Spleen (tissue), 11 donors: Measurements from ENCODE around the gene SETD1A. TPM values are rescaled to one million over a fixed set of nuclear protein-coding genes. Genes with fewer than 3 reads are reported as not detected.

Experiments used
- DNase-seq: peaks from one replicate; pipeline ENCODE4 v3.0.0-alpha.2; 2020
- H3K27ac ChIP-seq, 8 donors: fragments of 200-600 bp; sonication (generic) in 7 of 8; 1 replicate in 4 of 8; 2 replicates in 4 of 8; pipeline versions ENCODE4 v1.5.0 to v1.8.0; 2016 to 2021; ENCODE audit warnings: inconsistent platforms in 4 of 8, mild to moderate bottlenecking in 4 of 8, moderate library complexity in 1 of 8
- H3K27me3 ChIP-seq, 7 donors: fragments of 200-600 bp; sonication (generic) in 6 of 7; replicated peaks in 1 of 7; 1 replicate in 4 of 7; 2 replicates in 3 of 7; pipeline versions ENCODE4 v1.5.0 to v1.8.0; 2016 to 2021; ENCODE audit warnings: inconsistent platforms in 3 of 7, mild to moderate bottlenecking in 1 of 7
- H3K36me3 ChIP-seq, 6 donors: fragments of 200-600 bp; sonication (generic) in 5 of 6; 1 replicate in 4 of 6; 2 replicates in 2 of 6; pipeline versions ENCODE4 v1.5.0 to v1.8.0; 2016 to 2021; ENCODE audit warnings: inconsistent platforms in 2 of 6
- H3K4me1 ChIP-seq, 6 donors: fragments of 200-600 bp; sonication (generic) in 5 of 6; 1 replicate in 3 of 6; 2 replicates in 3 of 6; pipeline versions ENCODE4 v1.5.0 to v1.8.0; 2016 to 2021; ENCODE audit warnings: inconsistent platforms in 3 of 6
- H3K4me3 ChIP-seq, 8 donors: fragments of 200-600 bp; sonication (generic) in 7 of 8; 1 replicate in 4 of 8; 2 replicates in 4 of 8; pipeline versions ENCODE4 v1.5.0 to v1.8.0; 2016 to 2021; ENCODE audit warnings: inconsistent platforms in 4 of 8, mild to moderate bottlenecking in 4 of 8, moderate library complexity in 2 of 8
- H3K9me3 ChIP-seq, 8 donors: fragments of 200-600 bp; sonication (generic) in 7 of 8; 1 replicate in 4 of 8; 2 replicates in 4 of 8; pipeline versions ENCODE4 v1.5.0 to v1.8.0; 2016 to 2021; ENCODE audit warnings: inconsistent platforms in 4 of 8
- CTCF ChIP-seq, 11 experiments: fragments of 200-600 bp in 7 of 11; fragments of 450-650 bp in 4 of 11; sonication (generic) in 4 of 11; IDR thresholded peaks in 8 of 11; conservative IDR thresholded peaks in 3 of 11; 1 replicate in 7 of 11; 2 replicates in 4 of 11; pipeline versions ENCODE4 v1.4.0 to v1.8.0; 2016 to 2021; ENCODE audit warnings: antibody characterized with exemption in 11 of 11, inconsistent platforms in 4 of 11, mild to moderate bottlenecking in 1 of 11
- POLR2A ChIP-seq, 3 donors: fragments of 450-650 bp; IDR thresholded peaks; one replicate each; pipeline ENCODE4 v1.5.1; 2017; ENCODE audit warnings: antibody characterized with exemption in 3 of 3, mild to moderate bottlenecking in 1 of 3
- POLR2AphosphoS5 ChIP-seq, 3 donors: sonication (generic); formaldehyde crosslinking; IDR thresholded peaks; one replicate each; pipeline ENCODE4 v1.5.1; 2017; ENCODE audit warnings: antibody characterized with exemption in 3 of 3
- WGBS, 5 donors: extraction: QIAGEN DNeasy Blood & Tissue Kit in 3 of 5; methylation state at CpG; one replicate each; pipeline versions ENCODE4 v1.1.5 to v1.1.7; 2013 to 2018; 5-methylcytosine and 5-hydroxymethylcytosine counted together
- intact Hi-C: fragments of 100-400 bp; cut with DNase I; formaldehyde crosslinking; loops from one replicate; pipeline ENCODE4 v1.15.0; 2023; ENCODE audit warnings: low total_unique reads
- polyA plus RNA-seq, 3 donors: library from polyadenylated mRNA; stranded (reverse); fragments of 200-250 nt; gene quantifications; one replicate each; pipeline ENCODE4 v1.2.1, GENCODE V29; 2013
- small RNA-seq, 4 donors: library from RNA; depleted of rRNA; stranded (forward); fragments of <200 nt; gene quantifications; one replicate each; pipeline ENCODE3, GENCODE V24; 2016
- total RNA-seq, 7 donors: library from RNA; depleted of rRNA in 3 of 7; stranded (reverse); fragments of >200 nt in 3 of 7; fragmentation: NEBNext Ultra II Directional in 4 of 7; extraction: Animal tissue kit (Norgen Biotek cat#: 25700) in 4 of 7; gene quantifications; one replicate each; pipeline versions ENCODE4 v1.1.0 to v1.2.1, GENCODE V29; 2016 to 2021
- donor health status: healthy with polysubstance abuse.
- donor health status: DM: no; HTN: no; CAD: no; lungs with moderate emphysema.
- donor health status: DM: no; HTN: no; CAD: no.
- donor health status: Bipolar disorder and iron deficiency.
- donor health status: healthy.
- donor health status: DM: no; HTN: no; CAD: no.
- donor health status: DM: yes; HTN: yes; CAD: no.

SETD1A gene
- total and polyA plus RNA-seq, 10 donors: 4.8 to 24.9 (median 14.7) TPM

- Histone ChIP-seq H3K36me3 (peaks cover 0 to 47% (median 29%) of the 10 kb centered on the region in 6 donors), H3K4me1 (peaks cover 17 to 52% (median 34%) of the 10 kb centered on the region in 6 donors), H3K9me3 (no peaks in the 10 kb centered on the region), H3K27ac (peak overlapping the region; percentile 94 to 99 (median 97)), H3K4me3 (peak overlapping the region; percentile 74 to 100 (median 98)), H3K27me3 (no peaks in the 10 kb centered on the region)
- 0 to 2% (median 1%) methylated on average over 37 to 47 of the region's 47 CpGs for WGBS, 5 donors
- TF ChIP-seq POLR2A (IDR thresholded peaks at IDR 0.05) (no peak), POLR2AphosphoS5 (IDR thresholded peaks at IDR 0.05) (peak; percentile 75 to 88 (median 83)), CTCF (IDR thresholded peaks at IDR 0.05 in 8 of 11, conservative IDR thresholded peaks at IDR 0.05 in 3 of 11) (peak in 1 of 11 experiments; percentile 7)
- DNase-seq: peak; percentile 97
- intact Hi-C loops: loop anchor here (2.0 kb wide), 1 partner anchor 41 kb away; the partner anchor contains the start of genes ZNF646 and ZNF668
Observed at GRCh38 chr16:31033709-31034492, 76.3 kb downstream of the SETD1A start.

Small RNA genes lying within 50 kb of the gene (small RNA-seq; reads per million reads assigned to genes)
- gene AC135048.1: 0 reads per million in 4 donors

Other genes starting within 250 kb of the SETD1A start
- gene PHKG2, start 209.3 kb upstream of the SETD1A start, total RNA-seq: 10 to 100 TPM; 28.5 to 36.7 (median 34.0) TPM
- gene PHKG2, start 209.3 kb upstream of the SETD1A start, polyA plus RNA-seq: 10 to 100 TPM; 30.3 to 51.6 (median 42.8) TPM
- gene CFAP119, start 195.7 kb upstream of the SETD1A start, total RNA-seq: 1 to 10 TPM; 3.1 to 7.2 (median 4.1) TPM
- 10 to 100 TPM in 1 of 3 donors, 1 to 10 TPM in 2; 8.2 to 15.5 (median 8.3) TPM for gene CFAP119, start 195.7 kb upstream of the SETD1A start, polyA plus RNA-seq
- 100 to 1,000 TPM in 2 of 7 donors, 10 to 100 TPM in 5; 65.9 to 111 (median 88.8) TPM for gene RNF40, start 195.4 kb upstream of the SETD1A start, total RNA-seq
- gene RNF40, start 195.4 kb upstream of the SETD1A start, polyA plus RNA-seq: 10 to 100 TPM; 38.1 to 63.9 (median 50.0) TPM
- 10 to 100 TPM in 5 of 7 donors, 1 to 10 TPM in 2; 7.6 to 13.9 (median 12.5) TPM for gene ZNF629, start 170.5 kb upstream of the SETD1A start, total RNA-seq
- 1 to 10 TPM; 1.3 to 3.1 (median 1.7) TPM for gene ZNF629, start 170.5 kb upstream of the SETD1A start, polyA plus RNA-seq
- 10 to 100 TPM; 15.5 to 24.3 (median 21.6) TPM for gene BCL7C, start 63.7 kb upstream of the SETD1A start, total RNA-seq
- gene BCL7C, start 63.7 kb upstream of the SETD1A start, polyA plus RNA-seq: 10 to 100 TPM; 35.6 to 38.7 (median 37.8) TPM
- gene CTF1, start 61.1 kb upstream of the SETD1A start, total RNA-seq: 1 to 10 TPM in 5 of 7 donors, under 1 TPM in 1, not detected in 1; 0.68 to 3.3 (median 1.4) TPM
- gene CTF1, start 61.1 kb upstream of the SETD1A start, polyA plus RNA-seq: 1 to 10 TPM in 2 of 3 donors, under 1 TPM in 1; 0.61 to 1.3 (median 1.1) TPM
- 10 to 100 TPM; 12.4 to 21.0 (median 17.8) TPM for gene FBXL19, start 34.2 kb upstream of the SETD1A start, total RNA-seq
- 10 to 100 TPM in 1 of 3 donors, 1 to 10 TPM in 2; 4.3 to 24.7 (median 5.5) TPM for gene FBXL19, start 34.2 kb upstream of the SETD1A start, polyA plus RNA-seq
- gene ORAI3, start 8.7 kb upstream of the SETD1A start, total RNA-seq: 10 to 100 TPM; 20.7 to 44.8 (median 29.8) TPM
- 10 to 100 TPM; 22.2 to 26.2 (median 22.5) TPM for gene ORAI3, start 8.7 kb upstream of the SETD1A start, polyA plus RNA-seq
- gene HSD3B7, start 27.5 kb downstream of the SETD1A start, total RNA-seq: 10 to 100 TPM; 11.0 to 24.5 (median 18.6) TPM
- gene HSD3B7, start 27.5 kb downstream of the SETD1A start, polyA plus RNA-seq: 10 to 100 TPM in 1 of 3 donors, 1 to 10 TPM in 2; 5.3 to 19.4 (median 6.7) TPM
- 1 to 10 TPM in 5 of 7 donors, under 1 TPM in 2; 0.46 to 4.2 (median 1.8) TPM for gene STX1B, start 52.9 kb downstream of the SETD1A start, total RNA-seq
- gene STX1B, start 52.9 kb downstream of the SETD1A start, polyA plus RNA-seq: 1 to 10 TPM in 1 of 3 donors, under 1 TPM in 2; 0.29 to 1.2 (median 0.43) TPM
- gene STX4, start 75.8 kb downstream of the SETD1A start, total RNA-seq: 100 to 1,000 TPM in 2 of 7 donors, 10 to 100 TPM in 5; 54.0 to 118 (median 75.7) TPM
- gene STX4, start 75.8 kb downstream of the SETD1A start, polyA plus RNA-seq: 100 to 1,000 TPM in 2 of 3 donors, 10 to 100 TPM in 1; 55.3 to 135 (median 131) TPM
- 10 to 100 TPM in 3 of 7 donors, 1 to 10 TPM in 4; 8.9 to 12.5 (median 9.2) TPM for gene ZNF668, start 116.5 kb downstream of the SETD1A start, total RNA-seq
- 1 to 10 TPM; 6.2 to 9.8 (median 6.4) TPM for gene ZNF668, start 116.5 kb downstream of the SETD1A start, polyA plus RNA-seq
- 10 to 100 TPM; 20.2 to 28.4 (median 25.6) TPM for gene ZNF646, start 116.7 kb downstream of the SETD1A start, total RNA-seq
- 10 to 100 TPM in 1 of 3 donors, 1 to 10 TPM in 2; 3.2 to 11.8 (median 3.3) TPM for gene ZNF646, start 116.7 kb downstream of the SETD1A start, polyA plus RNA-seq
- 1 to 10 TPM; 2.3 to 6.0 (median 2.8) TPM for gene PRSS53, start 131.2 kb downstream of the SETD1A start, total RNA-seq
- 1 to 10 TPM; 1.6 to 2.6 (median 1.9) TPM for gene PRSS53, start 131.2 kb downstream of the SETD1A start, polyA plus RNA-seq
- 10 to 100 TPM; 33.4 to 74.2 (median 48.2) TPM for gene VKORC1, start 137.0 kb downstream of the SETD1A start, total RNA-seq
- gene VKORC1, start 137.0 kb downstream of the SETD1A start, polyA plus RNA-seq: 10 to 100 TPM; 23.5 to 56.6 (median 55.1) TPM
- 10 to 100 TPM; 36.9 to 55.7 (median 40.2) TPM for gene BCKDK, start 150.6 kb downstream of the SETD1A start, total RNA-seq
- gene BCKDK, start 150.6 kb downstream of the SETD1A start, polyA plus RNA-seq: 10 to 100 TPM; 15.0 to 27.5 (median 17.4) TPM
- gene KAT8, start 159.9 kb downstream of the SETD1A start, total RNA-seq: 10 to 100 TPM; 63.2 to 94.8 (median 85.2) TPM
- gene KAT8, start 159.9 kb downstream of the SETD1A start, polyA plus RNA-seq: 10 to 100 TPM; 48.7 to 63.6 (median 56.5) TPM
- gene PRSS8, start 178.0 kb downstream of the SETD1A start, total RNA-seq: not detected
- gene PRSS8, start 178.0 kb downstream of the SETD1A start, polyA plus RNA-seq: under 1 TPM; 0.07 to 0.19 (median 0.15) TPM
- 1 to 10 TPM in 4 of 7 donors, under 1 TPM in 2, not detected in 1; 0.70 to 2.0 (median 1.3) TPM for gene PRSS36, start 192.3 kb downstream of the SETD1A start, total RNA-seq
- gene PRSS36, start 192.3 kb downstream of the SETD1A start, polyA plus RNA-seq: 1 to 10 TPM; 1.5 to 2.6 (median 2.0) TPM
- 100 to 1,000 TPM; 119 to 474 (median 284) TPM for gene FUS, start 222.4 kb downstream of the SETD1A start, total RNA-seq
- gene FUS, start 222.4 kb downstream of the SETD1A start, polyA plus RNA-seq: 100 to 1,000 TPM; 225 to 694 (median 516) TPM
- 100 to 1,000 TPM in 2 of 7 donors, 10 to 100 TPM in 5; 68.0 to 135 (median 90.1) TPM for gene PYCARD, start 245.0 kb downstream of the SETD1A start, total RNA-seq
- 100 to 1,000 TPM; 109 to 117 (median 114) TPM for gene PYCARD, start 245.0 kb downstream of the SETD1A start, polyA plus RNA-seq